Spleen (tissue), 7 donors: ENCODE measurements around the gene CPA4.

ENCODE experiments used
- POLR2A ChIP-seq, 3 donors: fragments of 450-650 bp; IDR thresholded peaks; one replicate each; pipeline ENCODE4 v1.5.1; 2017; ENCODE audit warnings: antibody characterized with exemption in 3 of 3, mild to moderate bottlenecking in 1 of 3
- TF ChIP-seq, protein P1 (sequence below), 11 experiments: fragments of 200-600 bp in 7 of 11; fragments of 450-650 bp in 4 of 11; sonication (generic) in 4 of 11; IDR thresholded peaks in 8 of 11; conservative IDR thresholded peaks in 3 of 11; 1 replicate in 7 of 11; 2 replicates in 4 of 11; pipeline versions ENCODE4 v1.4.0 to v1.8.0; 2016 to 2021; ENCODE audit warnings: antibody characterized with exemption in 11 of 11, inconsistent platforms in 4 of 11, mild to moderate bottlenecking in 1 of 11
- donor health status: DM: no; HTN: no; CAD: no; lungs with moderate emphysema.
- donor health status: DM: no; HTN: no; CAD: no.
- donor health status: DM: no; HTN: no; CAD: no.

DNA sequence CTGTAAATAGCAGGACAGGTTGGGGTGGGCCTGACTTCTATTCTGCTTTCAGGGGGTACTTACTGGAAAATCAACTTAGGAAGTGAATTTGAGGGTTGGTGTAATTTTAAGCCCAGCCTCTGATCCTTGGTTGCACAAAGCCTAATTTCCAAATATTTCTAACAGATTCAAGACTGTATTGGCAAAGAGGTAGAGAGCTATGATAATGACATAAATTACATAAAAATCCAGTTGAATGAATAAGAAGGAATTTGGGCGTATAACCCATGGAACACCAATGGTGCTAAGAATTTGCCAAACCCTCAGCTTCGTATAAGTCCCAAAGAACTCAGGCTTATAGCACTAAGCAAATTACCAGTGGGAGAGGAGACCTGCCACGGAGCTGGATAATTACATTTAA is 11.9 kb downstream of the CPA4 start:
- TF ChIP-seq, protein P1, sequence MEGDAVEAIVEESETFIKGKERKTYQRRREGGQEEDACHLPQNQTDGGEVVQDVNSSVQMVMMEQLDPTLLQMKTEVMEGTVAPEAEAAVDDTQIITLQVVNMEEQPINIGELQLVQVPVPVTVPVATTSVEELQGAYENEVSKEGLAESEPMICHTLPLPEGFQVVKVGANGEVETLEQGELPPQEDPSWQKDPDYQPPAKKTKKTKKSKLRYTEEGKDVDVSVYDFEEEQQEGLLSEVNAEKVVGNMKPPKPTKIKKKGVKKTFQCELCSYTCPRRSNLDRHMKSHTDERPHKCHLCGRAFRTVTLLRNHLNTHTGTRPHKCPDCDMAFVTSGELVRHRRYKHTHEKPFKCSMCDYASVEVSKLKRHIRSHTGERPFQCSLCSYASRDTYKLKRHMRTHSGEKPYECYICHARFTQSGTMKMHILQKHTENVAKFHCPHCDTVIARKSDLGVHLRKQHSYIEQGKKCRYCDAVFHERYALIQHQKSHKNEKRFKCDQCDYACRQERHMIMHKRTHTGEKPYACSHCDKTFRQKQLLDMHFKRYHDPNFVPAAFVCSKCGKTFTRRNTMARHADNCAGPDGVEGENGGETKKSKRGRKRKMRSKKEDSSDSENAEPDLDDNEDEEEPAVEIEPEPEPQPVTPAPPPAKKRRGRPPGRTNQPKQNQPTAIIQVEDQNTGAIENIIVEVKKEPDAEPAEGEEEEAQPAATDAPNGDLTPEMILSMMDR (IDR thresholded peaks at IDR 0.05 in 8 of 11, conservative IDR thresholded peaks at IDR 0.05 in 3 of 11) = no peak
- no peak for TF ChIP-seq POLR2A (IDR thresholded peaks at IDR 0.05)
